Sigmoid colon (tissue), 4 donors: ENCODE data around the gene CCDC80.

Source experiments
- EP300 ChIP-seq, 4 donors: sonication (generic); formaldehyde crosslinking; IDR thresholded peaks; one replicate each; pipeline ENCODE4 v1.6.1; 2017; ENCODE audit warnings: antibody characterized with exemption in 4 of 4
- POLR2A ChIP-seq, 2 donors: fragments of 450-650 bp; IDR thresholded peaks; one replicate each; pipeline ENCODE4 v1.6.1; 2016; ENCODE audit warnings: antibody characterized with exemption in 2 of 2, mild to moderate bottlenecking in 2 of 2, moderate library complexity in 2 of 2
- POLR2AphosphoS5 ChIP-seq, 4 donors: sonication (generic); formaldehyde crosslinking; IDR thresholded peaks; one replicate each; pipeline ENCODE4 v1.6.1; 2017; ENCODE audit warnings: antibody characterized with exemption in 4 of 4
- TF ChIP-seq, protein P1 (sequence below), 4 experiments: fragments of 450-650 bp in 3 of 4; fragments of 200-600 bp in 1 of 4; IDR thresholded peaks; one replicate each; pipeline ENCODE4 v1.5.1; 2016 to 2019; ENCODE audit warnings: antibody characterized with exemption in 4 of 4, mild to moderate bottlenecking in 3 of 4, moderate library complexity in 2 of 4

DNA sequence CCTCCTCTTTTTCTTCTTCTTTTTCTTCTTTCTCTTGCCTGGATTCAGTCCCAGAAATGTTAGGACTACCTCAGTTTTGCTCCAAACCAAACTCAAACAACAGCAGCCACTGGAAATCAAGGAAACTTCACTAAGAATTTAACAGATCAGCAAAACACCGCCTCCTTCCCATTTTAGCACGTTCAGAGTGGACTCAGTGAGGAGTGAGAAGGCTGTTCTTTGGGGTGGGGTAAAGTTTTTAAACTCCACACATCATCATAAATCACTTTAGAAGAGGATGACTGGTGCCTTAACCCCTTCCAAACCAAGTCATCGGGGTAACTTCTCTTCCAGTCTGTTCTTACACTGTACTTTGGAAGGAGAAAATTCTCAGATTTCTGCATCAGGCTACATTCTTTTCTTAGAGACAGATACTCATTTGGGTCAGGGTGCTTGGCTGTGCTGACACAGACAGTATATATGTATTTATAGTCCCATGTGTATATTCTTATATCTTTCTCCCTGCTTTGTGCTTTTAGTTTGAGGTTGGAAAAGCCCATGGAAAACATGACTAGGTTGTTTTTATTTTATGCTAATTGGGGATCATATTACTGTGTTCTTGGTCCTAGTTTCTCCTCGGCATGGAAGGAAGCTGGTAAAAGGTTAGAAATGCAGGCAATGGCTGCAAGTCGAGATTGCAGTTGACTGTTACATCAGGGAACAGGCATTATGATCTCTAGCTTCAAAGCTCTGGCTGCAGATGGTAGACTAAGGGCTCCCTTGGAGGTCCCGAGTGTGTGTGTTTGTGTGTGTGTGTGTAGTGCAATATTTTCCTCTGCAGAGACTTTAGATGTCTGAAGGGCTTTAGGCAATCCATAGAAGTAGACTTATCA, at the start of gene CCDC80:
- TF ChIP-seq, protein P1, sequence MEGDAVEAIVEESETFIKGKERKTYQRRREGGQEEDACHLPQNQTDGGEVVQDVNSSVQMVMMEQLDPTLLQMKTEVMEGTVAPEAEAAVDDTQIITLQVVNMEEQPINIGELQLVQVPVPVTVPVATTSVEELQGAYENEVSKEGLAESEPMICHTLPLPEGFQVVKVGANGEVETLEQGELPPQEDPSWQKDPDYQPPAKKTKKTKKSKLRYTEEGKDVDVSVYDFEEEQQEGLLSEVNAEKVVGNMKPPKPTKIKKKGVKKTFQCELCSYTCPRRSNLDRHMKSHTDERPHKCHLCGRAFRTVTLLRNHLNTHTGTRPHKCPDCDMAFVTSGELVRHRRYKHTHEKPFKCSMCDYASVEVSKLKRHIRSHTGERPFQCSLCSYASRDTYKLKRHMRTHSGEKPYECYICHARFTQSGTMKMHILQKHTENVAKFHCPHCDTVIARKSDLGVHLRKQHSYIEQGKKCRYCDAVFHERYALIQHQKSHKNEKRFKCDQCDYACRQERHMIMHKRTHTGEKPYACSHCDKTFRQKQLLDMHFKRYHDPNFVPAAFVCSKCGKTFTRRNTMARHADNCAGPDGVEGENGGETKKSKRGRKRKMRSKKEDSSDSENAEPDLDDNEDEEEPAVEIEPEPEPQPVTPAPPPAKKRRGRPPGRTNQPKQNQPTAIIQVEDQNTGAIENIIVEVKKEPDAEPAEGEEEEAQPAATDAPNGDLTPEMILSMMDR (IDR thresholded peaks at IDR 0.05): no peak
- TF ChIP-seq POLR2A (IDR thresholded peaks at IDR 0.05) (peak in 1 of 2 donors; percentile 71), POLR2AphosphoS5 (IDR thresholded peaks at IDR 0.05) (peak; percentile 73 to 97 (median 93)), EP300 (IDR thresholded peaks at IDR 0.05) (no peak)
